Measurements from ENCODE around the gene KCNIP4. TPM values are rescaled to one million over a fixed set of nuclear protein-coding genes. Genes with fewer than 3 reads are reported as not detected.
A peak's percentile ranks its signal among the peaks of the same experiment; 100 is the strongest.

KCNIP4 gene
- polyA plus RNA-seq, 6 donors from 2014 or later, result 0.14 to 0.22 (median 0.22) TPM; not detected in 3

DNA sequence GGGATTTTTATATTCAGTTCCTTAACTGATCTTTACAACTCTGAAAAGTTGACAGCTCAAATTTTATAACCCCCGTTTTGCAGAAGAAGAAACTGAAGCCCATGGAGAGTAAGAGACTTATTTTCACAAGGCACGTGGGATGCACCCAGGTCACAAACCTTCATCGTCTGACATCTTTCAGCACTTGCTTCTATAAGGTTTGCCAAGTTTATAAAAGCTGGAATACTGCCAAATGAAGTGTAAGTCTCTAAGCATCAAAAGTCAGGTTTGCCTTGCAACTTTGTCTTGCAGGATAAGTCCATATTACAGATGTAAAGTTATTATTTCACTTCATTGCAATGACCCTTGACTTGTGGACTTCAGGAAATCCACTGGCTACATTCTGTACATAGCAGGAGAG is 6.3 kb upstream of the KCNIP4 start:
- H3K4me1 Mint-ChIP-seq, result no peaks in the 10 kb centered on the region
- H3K36me3 Mint-ChIP-seq, result peaks cover 0 to 6% of the 10 kb centered on the region in 2 donors
- no peak for ATAC-seq (ENCODE audit: low read depth in 2 of 2)
- no peak for DNase-seq
- no peak overlapping the region for H3K27ac Mint-ChIP-seq
- no peak overlapping the region for H3K4me3 Mint-ChIP-seq
- H3K9me3 Mint-ChIP-seq, result peaks cover 0 to 14% (median 2%) of the 10 kb centered on the region in 7 donors
- H3K27me3 Mint-ChIP-seq, result peaks cover 3 to 10% (median 8%) of the 10 kb centered on the region in 3 donors

DNA sequence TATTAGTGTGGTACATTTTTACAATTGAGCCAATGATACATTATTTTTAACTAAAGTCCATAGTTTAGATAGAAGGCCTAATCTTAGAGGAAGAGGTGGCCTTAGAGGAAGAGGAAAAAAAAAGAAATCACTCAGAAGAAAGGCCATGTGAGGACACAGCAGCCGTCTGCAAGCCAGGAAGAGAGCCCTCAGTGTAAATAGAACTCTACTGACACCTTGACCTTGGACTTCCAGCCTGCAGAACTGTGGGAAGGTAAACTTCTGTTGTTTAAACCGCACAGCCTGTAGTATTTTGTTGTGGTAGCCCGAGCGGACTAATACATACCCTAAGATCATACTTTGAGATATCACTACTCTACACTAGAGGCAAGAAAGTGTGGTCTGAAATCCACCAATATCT is 5.1 kb upstream of the KCNIP4 start:
- DNase-seq, result no peak
- Mint-ChIP-seq H3K27ac (no peak overlapping the region), H3K9me3 (peaks cover 0 to 20% (median 4%) of the 10 kb centered on the region in 7 donors), H3K4me1 (no peaks in the 10 kb centered on the region), H3K36me3 (peaks cover 0 to 6% of the 10 kb centered on the region in 2 donors), H3K4me3 (no peak overlapping the region), H3K27me3 (peaks cover 8 to 20% (median 11%) of the 10 kb centered on the region in 3 donors)
- no peak for ATAC-seq (ENCODE audit: low read depth in 2 of 2)

DNA sequence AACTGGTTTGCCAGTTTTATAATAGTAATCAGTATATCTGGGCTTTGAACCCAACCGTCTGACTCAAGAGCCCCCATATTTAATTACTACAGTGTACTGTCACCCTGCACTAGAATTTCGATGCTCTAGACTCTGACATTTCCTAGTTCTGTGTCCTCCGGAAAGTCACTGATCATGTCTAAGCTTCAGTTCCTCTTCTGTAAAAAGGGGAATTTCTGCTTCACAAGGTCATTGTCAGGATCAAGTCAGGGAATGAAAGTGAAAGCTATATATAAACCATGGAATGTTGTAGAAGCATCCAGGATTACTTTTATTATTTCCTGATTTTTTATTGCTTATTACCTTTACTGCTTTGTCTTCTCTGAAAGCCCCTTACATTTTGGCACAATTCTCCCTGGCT is 4.0 kb upstream of the KCNIP4 start:
- ATAC-seq (ENCODE audit: low read depth in 2 of 2) (no peak), DNase-seq (no peak)
- H3K27ac Mint-ChIP-seq, result no peak overlapping the region

DNA sequence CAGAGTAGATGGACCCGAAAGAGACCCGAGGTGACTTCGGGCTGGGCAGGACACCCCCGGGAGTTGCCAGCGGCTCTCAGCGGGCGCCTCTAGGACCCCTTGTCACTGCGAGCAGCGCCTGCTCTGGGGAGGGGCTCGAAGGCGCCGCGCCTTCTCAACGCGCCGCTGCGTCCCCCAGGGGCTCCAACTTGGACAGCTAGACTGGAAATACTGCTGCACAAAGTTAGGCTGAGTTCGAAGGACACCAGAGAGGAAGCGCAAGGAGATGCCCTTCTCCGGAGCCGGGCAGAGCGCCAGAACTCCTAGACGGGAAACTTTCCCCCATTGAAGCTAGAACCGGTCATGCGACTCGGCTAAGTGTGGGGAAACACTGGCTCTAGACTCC is 493 bp upstream of the KCNIP4 start:
- Mint-ChIP-seq H3K4me3 (no peak overlapping the region), H3K9me3 (peaks cover 0 to 30% (median 5%) of the 10 kb centered on the region in 7 donors), H3K4me1 (no peaks in the 10 kb centered on the region), H3K27ac (no peak overlapping the region), H3K36me3 (peaks cover 8 to 9% of the 10 kb centered on the region in 2 donors), H3K27me3 (peaks cover 26 to 38% (median 35%) of the 10 kb centered on the region in 3 donors)
- DNase-seq (no peak), ATAC-seq (ENCODE audit: low read depth in 2 of 2) (no peak)

More for the DNA sequence above, 4.0 kb upstream of the KCNIP4 start:
- H3K9me3 Mint-ChIP-seq, result peaks cover 0 to 27% (median 4%) of the 10 kb centered on the region in 7 donors
- peaks cover 16 to 28% (median 17%) of the 10 kb centered on the region in 3 donors for H3K27me3 Mint-ChIP-seq
- H3K4me1 Mint-ChIP-seq, result no peaks in the 10 kb centered on the region
- no peak overlapping the region for H3K4me3 Mint-ChIP-seq
- H3K36me3 Mint-ChIP-seq, result peaks cover 6 to 7% of the 10 kb centered on the region in 2 donors

DNA sequence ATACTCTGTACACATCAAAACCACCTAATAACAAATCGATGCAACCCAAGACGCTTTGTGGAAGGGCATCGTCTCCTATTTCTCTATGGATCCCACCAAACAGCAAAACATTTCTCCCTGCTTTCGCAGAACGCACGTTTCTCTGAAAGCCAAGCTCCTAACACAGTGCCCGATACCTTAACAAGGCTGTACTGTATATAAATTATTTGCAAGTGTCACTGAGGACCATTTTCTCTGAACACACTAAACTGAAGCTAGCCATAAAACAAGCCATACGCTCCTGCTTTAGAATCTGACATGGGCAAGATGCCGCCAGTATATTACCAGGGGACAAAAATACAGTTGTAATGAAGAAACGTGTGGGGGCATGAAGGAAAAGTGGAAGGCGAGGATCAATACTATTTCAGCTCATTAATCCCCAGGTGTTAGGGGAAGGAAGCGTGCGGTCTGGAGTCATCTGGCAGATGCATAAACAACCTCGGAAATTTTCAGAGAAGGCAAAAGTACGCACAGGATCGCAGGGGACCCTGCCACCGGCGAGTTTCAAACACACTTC is 703 bp downstream of the KCNIP4 start:
- Mint-ChIP-seq H3K9me3 (peaks cover 3 to 35% (median 5%) of the 10 kb centered on the region in 7 donors), H3K27me3 (peaks cover 35 to 38% (median 37%) of the 10 kb centered on the region in 3 donors), H3K36me3 (peaks cover 8 to 9% of the 10 kb centered on the region in 2 donors), H3K27ac (peak overlapping the region in 1 of 6 donors; percentile 17), H3K4me3 (no peak overlapping the region), H3K4me1 (no peaks in the 10 kb centered on the region)
- DNase-seq (no peak), ATAC-seq (ENCODE audit: low read depth in 2 of 2) (no peak)

DNA sequence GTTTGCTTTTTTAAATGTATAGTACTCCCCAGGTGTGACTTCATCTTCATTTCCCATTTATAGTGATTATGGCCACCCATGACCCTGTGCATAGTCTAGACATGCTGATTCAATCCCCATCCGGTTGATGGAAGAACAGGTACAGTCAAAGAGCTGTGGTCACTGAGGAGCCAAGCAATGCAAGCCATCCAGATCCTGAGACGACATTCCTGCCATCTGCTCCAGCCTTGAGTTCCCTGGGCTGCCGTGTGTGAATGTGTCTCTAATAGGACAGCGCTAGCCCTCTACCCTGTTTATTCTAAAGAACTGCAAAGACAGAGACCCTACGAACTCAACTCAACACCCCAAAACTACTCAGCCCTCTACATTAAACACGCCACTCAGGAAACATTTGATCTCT is 1.7 kb downstream of the KCNIP4 start:
- Mint-ChIP-seq H3K27ac (no peak overlapping the region), H3K27me3 (peaks cover 35 to 38% (median 37%) of the 10 kb centered on the region in 3 donors), H3K4me1 (no peaks in the 10 kb centered on the region), H3K4me3 (no peak overlapping the region), H3K9me3 (peaks cover 3 to 35% (median 5%) of the 10 kb centered on the region in 7 donors), H3K36me3 (peaks cover 8 to 9% of the 10 kb centered on the region in 2 donors)
- ATAC-seq (ENCODE audit: low read depth in 2 of 2) (no peak), DNase-seq (no peak)

DNA sequence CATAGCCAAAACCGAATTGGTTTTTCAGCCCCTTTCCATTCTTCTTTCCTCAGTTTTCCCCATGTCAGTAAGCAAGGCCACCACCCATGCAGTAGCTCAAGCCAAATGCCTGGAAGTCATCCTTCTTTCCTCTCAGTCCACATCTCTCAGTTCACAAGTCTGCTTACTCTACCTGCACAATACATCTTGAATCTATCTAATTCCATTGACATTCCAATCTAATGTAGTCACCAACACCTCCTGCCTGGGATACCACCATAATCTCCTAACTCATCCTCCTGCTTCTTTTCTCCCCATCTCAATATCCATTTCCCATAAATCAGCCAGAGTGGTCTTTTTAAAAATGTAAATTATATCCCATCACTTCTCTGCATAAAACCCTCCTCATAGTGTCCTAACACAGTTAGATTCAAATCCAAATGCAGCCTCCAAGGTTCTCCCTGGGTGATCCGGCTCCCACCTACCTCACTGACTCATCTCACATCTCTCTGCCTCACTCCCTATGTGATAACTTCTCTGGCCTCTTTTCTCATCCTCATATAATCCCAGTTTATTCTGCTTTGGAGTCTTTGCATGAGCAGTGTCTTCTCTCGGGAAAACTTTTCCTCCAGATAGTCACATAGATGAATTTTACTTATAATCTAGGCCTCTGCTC is 26.9 kb downstream of the KCNIP4 start:
- Mint-ChIP-seq H3K36me3 (no peaks in the 10 kb centered on the region), H3K4me3 (no peak overlapping the region), H3K27me3 (no peaks in the 10 kb centered on the region), H3K9me3 (peaks cover 0 to 4% (median 0%) of the 10 kb centered on the region in 7 donors), H3K4me1 (no peaks in the 10 kb centered on the region), H3K27ac (no peak overlapping the region)
- ATAC-seq (ENCODE audit: low read depth in 2 of 2) (no peak), DNase-seq (no peak)

DNA sequence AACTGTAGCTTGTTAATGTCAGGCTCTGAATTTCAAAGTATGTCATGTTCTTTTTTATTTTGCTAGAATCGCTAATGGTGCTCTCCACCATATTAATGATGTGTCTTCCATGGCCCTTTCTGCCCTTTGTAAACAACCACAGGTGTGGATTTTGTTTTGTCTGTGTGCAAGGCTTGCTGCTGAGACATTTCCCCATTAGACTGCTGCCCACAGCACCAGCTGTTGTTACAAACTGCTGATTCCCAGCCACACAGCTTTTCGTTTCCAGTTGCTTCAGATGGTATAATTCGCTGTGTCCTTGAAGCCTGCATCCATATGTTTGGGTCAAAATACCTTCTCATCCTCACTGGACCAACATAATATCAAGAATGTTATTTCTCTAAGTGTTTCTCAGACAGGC is 32.8 kb downstream of the KCNIP4 start:
- Mint-ChIP-seq H3K4me1 (no peaks in the 10 kb centered on the region), H3K9me3 (peaks cover 0 to 9% (median 4%) of the 10 kb centered on the region in 7 donors), H3K36me3 (no peaks in the 10 kb centered on the region), H3K4me3 (no peak overlapping the region), H3K27ac (no peak overlapping the region), H3K27me3 (no peaks in the 10 kb centered on the region)
- no peak for DNase-seq
- ATAC-seq (ENCODE audit: low read depth in 2 of 2), result no peak

DNA sequence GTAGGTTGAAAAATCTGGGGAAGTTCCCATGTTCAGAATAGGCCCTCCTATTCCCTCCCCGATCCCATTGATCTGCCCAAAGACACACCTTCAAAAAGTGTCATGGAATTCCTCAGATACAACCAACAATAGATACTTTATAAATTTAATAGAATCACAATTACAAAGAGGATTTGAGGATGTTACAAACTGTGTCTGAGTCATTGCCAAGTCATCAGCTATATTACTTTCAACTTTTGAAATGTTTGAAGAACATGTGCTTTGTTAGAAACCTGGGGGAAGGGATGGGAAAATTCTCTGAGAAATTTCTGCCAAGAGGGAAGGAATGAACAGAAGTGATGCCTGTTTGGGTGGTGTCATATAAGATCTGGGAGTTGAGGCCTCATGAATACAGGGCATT is 46.7 kb downstream of the KCNIP4 start:
- ATAC-seq (ENCODE audit: low read depth in 2 of 2) (no peak), DNase-seq (no peak)
- H3K27ac Mint-ChIP-seq, result no peak overlapping the region
- no peak overlapping the region for H3K4me3 Mint-ChIP-seq
- peaks cover 0 to 7% of the 10 kb centered on the region in 2 donors for H3K36me3 Mint-ChIP-seq
- H3K27me3 Mint-ChIP-seq, result no peaks in the 10 kb centered on the region
- H3K4me1 Mint-ChIP-seq, result no peaks in the 10 kb centered on the region
- peaks cover 0 to 17% (median 8%) of the 10 kb centered on the region in 7 donors for H3K9me3 Mint-ChIP-seq

DNA sequence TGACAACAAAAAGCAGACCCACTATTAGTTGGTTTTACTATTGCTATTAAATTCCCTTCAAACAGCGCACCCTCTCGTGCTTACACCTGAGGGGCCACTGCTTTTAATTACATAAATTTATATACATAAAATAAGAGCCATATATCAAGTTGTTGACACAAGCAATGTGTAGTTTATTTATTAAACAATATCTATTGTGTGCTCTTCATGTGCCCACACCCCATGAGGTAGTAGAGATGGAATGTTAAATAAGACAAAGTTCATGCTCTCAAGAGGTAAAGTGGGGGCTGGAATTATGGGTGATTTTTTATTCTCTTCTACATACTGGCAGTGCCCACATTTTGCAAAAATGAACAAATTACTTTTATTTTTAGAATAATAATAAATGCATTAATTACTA is 47.3 kb downstream of the KCNIP4 start:
- no peak overlapping the region for H3K4me3 Mint-ChIP-seq
- ATAC-seq (ENCODE audit: low read depth in 2 of 2) (no peak), DNase-seq (no peak)
- peaks cover 0 to 17% (median 8%) of the 10 kb centered on the region in 7 donors for H3K9me3 Mint-ChIP-seq
- H3K27ac Mint-ChIP-seq, result no peak overlapping the region
- peaks cover 0 to 7% of the 10 kb centered on the region in 2 donors for H3K36me3 Mint-ChIP-seq
- H3K27me3 Mint-ChIP-seq, result no peaks in the 10 kb centered on the region
- H3K4me1 Mint-ChIP-seq, result no peaks in the 10 kb centered on the region

DNA sequence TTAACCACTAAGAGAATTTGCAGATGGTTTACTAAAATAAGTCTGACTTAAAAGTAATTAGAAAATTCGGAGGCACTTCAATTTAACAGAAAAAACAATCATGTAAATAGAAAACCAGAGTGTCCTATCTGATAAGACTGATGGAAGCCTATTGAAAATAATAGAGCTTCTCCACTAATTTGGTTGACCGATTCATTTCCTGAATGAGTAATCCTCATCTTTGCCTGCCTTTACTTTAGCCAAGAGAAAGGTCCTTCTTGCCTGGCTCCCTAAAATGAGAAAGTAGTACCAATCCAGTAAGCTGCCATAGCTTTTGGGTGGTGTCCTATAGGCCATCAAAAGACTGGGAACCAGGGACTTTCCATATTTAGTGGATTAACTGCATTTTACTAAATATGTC is 48.4 kb downstream of the KCNIP4 start:
- H3K4me3 Mint-ChIP-seq, result no peak overlapping the region
- H3K4me1 Mint-ChIP-seq, result no peaks in the 10 kb centered on the region
- DNase-seq (no peak), ATAC-seq (ENCODE audit: low read depth in 2 of 2) (no peak)
- H3K27ac Mint-ChIP-seq, result no peak overlapping the region
- H3K9me3 Mint-ChIP-seq, result peaks cover 0 to 18% (median 8%) of the 10 kb centered on the region in 7 donors
- H3K36me3 Mint-ChIP-seq, result peaks cover 0 to 7% of the 10 kb centered on the region in 2 donors
- no peaks in the 10 kb centered on the region for H3K27me3 Mint-ChIP-seq

DNA sequence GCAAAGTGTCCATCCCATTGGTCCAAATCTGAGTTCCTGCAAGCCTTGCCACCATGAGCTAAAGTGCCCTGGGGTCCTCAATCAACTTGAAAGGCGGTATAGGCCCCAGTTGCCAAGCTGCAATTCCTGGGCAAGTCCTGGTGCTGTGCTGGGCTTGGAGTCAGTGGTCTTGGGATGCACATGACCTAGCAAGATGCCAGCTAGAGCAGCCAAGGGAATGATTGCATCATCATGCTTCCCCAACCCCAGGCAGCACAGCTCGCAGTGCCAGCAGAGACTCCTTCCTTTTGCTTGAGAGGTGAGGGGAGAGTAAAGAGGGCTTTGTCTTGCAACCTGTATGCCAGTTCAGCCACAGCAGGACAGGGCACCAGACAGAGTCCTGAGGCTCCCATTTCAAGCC is 50.5 kb downstream of the KCNIP4 start:
- H3K4me3 Mint-ChIP-seq, result no peak overlapping the region
- H3K27ac Mint-ChIP-seq, result no peak overlapping the region
- ATAC-seq (ENCODE audit: low read depth in 2 of 2) (no peak), DNase-seq (no peak)
- H3K9me3 Mint-ChIP-seq, result peaks cover 3 to 18% (median 10%) of the 10 kb centered on the region in 7 donors
- no peaks in the 10 kb centered on the region for H3K27me3 Mint-ChIP-seq
- peaks cover 0 to 7% of the 10 kb centered on the region in 2 donors for H3K36me3 Mint-ChIP-seq
- H3K4me1 Mint-ChIP-seq, result no peaks in the 10 kb centered on the region

DNA sequence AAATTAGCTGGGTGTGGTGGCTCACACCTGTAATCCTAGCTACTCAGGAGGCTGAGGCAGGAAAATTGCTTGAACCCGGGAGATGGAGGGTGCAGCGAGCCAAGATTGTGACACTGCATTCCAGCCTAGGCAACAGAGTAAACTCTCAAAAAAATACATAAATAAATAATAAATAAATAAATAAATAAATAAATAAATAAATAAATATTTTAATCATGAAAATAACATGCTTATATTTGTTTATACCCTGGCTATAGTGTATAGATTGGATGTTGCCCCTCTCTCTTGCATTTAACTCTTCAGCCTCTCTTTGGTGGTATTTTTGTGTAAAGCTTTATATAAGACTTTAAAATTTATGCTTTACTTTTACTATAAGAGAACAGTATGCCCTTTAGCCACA is 51.8 kb downstream of the KCNIP4 start:
- H3K27ac Mint-ChIP-seq, result no peak overlapping the region
- no peak overlapping the region for H3K4me3 Mint-ChIP-seq
- ATAC-seq (ENCODE audit: low read depth in 2 of 2) (no peak), DNase-seq (no peak)
- H3K9me3 Mint-ChIP-seq, result peaks cover 3 to 17% (median 10%) of the 10 kb centered on the region in 7 donors
- no peaks in the 10 kb centered on the region for H3K27me3 Mint-ChIP-seq
- H3K4me1 Mint-ChIP-seq, result no peaks in the 10 kb centered on the region
- H3K36me3 Mint-ChIP-seq, result peaks cover 0 to 7% of the 10 kb centered on the region in 2 donors

DNA sequence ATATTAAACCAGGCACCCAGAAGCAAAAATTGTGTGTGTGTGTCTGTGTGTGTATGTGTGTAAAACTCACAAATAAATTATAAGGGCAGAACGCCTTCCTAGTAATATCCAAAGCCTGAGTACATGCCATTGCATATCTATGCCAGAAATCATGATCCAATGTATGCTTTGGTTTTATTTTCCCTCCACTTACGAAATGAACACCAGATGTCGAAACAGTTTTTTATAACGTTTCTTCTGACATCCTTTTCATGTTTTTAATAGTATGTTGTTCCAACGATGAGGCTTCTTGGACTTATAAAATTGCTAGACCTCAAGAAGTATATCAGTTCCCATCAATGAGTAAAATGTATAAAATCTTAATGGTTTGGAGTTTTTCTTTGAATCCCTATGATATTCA is 55.4 kb downstream of the KCNIP4 start:
- Mint-ChIP-seq H3K4me3 (no peak overlapping the region), H3K4me1 (no peaks in the 10 kb centered on the region), H3K36me3 (peaks cover 0 to 7% of the 10 kb centered on the region in 2 donors), H3K27ac (no peak overlapping the region), H3K27me3 (no peaks in the 10 kb centered on the region), H3K9me3 (peaks cover 4 to 12% (median 9%) of the 10 kb centered on the region in 7 donors)
- no peak for ATAC-seq (ENCODE audit: low read depth in 2 of 2)
- DNase-seq, result no peak

All from naive B cell (primary cell).